HG03280 (cell line): ENCODE results near the gene KIAA0753.
A peak's percentile ranks its signal among the peaks of the same experiment; 100 is the strongest.
"Not testable (repeated sequence)": the region's sequence is repeated elsewhere in the genome, so short reads cannot be mapped to it uniquely, and the experiment has no call there.

ENCODE experiments used
- ATAC-seq: cut with Tn5 transposase; IDR thresholded peaks from one replicate; pipeline ENCODE4 v1.9.1; 2021; ENCODE audit warnings: mild to moderate bottlenecking, moderate library complexity; ENCODE audit not compliant: unreplicated experiment

Gene KIAA0753

DNA sequence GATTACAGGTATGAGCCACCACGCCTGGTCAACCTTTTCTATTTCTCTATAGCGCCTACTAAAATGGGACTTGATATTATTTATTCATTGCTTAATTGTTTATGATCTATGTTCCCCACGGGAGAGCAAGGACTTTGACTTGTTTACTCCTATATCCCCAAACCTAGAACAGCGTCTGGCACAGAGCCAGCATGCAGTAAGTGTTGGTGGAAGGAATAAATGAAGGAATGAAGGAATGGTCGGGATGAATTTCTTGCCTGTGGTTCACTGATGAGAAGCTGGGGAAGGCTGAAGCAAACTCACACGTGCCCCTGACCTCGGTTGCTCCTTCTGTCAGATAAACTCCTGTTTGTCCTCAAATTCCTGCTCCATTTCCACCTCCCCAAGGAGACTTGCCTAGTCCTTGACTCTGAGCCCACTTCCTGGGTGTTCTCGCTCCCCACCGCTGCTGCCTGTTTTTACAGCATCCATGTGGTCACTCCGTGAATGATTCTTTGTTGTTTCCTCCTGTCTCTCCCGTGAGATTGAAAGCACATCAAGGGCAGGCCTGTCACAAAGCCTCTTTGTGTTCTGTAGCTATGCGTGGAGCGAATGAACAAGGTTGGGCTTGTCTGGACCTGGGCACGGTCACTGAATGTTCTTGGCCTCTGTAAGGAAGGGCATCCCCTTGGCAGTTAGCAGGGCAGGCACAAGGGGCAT lies 28.4 kb upstream of the KIAA0753 start:
- ATAC-seq, result no peak

DNA sequence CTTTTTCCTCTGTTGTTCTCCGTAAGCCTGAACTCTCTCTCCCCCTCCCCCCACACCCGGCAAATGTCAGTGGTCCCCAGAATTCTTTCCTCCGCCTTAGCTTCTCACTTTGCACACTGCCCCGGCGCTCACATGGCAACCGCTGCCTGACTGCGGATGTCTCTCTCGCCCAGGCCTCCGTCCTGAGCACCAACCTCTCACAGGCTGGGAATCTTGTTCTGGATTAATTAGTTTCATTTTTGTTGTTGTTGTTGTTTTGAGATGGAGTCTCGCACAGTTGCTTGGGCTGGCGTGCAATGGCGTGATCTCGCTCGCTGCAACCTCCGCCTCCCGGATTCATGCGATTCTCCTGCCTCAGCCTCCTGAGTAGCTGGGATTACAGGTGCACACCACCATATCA lies 27.7 kb upstream of the KIAA0753 start:
- no peak for ATAC-seq

GRCh38 chr17:6667516-6667915 lies 27.0 kb upstream of the KIAA0753 start:
- ATAC-seq, result no peak

DNA sequence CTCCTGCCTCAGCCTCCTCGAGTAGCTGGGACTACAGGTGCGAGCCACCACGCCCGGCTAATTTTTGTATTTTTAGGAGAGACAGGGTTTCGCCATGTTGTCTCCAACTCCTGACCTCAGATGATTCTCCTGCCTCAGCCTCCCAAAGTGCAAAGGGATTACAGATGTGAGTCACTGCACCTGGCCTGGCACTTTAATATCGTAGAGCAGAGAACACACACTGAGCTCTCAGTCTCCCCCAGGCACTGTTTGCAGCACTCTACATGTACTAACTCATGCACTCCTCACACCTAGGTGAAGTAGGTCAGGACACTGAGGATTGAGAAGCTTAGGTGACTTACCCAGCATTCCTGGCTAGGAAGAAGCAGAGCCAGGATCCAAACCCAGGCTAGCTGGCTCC lies 26.0 kb upstream of the KIAA0753 start:
- no peak for ATAC-seq

DNA sequence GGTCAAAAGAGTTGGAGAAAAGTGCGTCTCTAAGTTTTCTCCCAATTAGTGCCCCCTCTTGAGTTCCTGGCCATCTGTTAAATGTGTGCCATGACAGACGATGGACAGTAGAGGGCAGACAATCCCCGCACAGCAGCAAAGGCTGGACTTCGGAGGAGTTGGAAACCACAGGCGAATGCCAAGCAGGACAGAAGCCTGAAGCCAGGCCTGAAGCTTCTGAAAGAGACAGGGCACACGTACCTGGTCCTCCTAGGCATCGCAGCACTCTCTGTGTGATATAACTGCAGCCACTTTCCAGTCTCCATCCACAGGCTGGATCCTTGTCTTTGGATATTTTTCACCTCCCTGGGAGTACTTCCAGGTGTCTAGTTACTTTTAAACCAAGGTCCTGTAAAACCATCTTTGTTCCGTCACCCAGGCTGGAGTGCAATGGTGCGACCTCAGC lies 25.6 kb upstream of the KIAA0753 start:
- ATAC-seq, result no peak

- ATAC-seq, result not testable (repeated sequence)
These were observed 22.7 kb upstream of the KIAA0753 start for GRCh38 chr17:6663200-6663599.

DNA sequence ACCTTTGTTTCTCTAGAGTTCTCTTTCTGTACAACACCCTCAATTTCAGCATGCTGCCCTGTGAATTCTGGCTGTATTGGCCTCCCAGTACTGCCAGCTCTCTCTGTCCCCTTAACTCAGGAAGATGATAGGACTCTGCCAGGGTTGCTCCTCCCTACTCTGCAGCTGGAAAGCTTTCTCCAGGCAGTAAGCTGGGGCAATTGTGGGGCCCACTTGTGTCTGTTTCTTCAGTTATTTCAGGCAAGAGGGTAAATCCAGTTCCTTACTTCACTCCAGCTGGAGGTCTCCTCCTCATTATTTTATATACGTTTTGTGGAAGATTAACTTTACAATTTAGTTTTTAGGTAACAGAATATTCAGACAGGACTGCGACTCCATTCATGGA lies 20.9 kb upstream of the KIAA0753 start:
- no peak for ATAC-seq

- no peak for ATAC-seq
These were observed 20.4 kb upstream of the KIAA0753 start for GRCh38 chr17:6660805-6661463.

DNA sequence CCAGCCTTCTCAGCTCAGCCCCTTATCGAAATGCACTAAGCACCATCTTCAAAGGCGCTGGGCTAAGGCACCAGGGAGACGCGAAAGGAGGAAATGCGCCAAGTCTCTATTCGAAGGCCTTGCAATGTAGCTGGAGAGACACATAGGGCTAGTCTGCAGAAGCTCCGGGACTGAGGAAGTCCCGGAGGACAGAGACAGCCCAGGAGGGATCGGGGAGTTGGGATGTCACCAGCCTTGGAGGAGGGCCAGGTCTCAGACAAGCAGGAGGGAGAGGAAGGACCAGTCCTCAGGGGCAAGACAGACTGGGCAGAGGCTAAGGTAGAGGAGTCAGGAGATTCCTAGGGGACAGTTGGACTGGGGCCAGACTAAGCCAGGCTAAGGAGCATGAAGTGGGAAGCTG lies 19.6 kb upstream of the KIAA0753 start:
- no peak for ATAC-seq

DNA sequence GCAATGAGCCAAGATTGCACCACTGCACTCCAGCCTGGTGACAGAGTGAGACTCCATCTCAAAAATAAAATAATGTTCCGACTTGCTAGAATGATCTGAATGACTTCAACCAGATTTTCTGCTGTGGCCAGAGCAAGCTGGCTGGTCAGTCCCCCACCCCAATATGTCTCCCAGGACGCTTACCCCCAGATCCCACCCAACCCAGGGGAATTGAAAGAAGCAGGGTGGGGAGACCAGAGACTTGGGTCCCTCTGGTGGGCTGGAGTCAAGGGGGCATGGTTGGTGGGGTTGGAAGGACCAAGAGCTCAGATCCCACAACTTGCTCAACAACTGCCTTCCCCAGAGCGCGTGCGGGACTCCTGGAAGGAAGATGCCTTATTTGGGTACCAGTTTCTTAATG lies 17.9 kb upstream of the KIAA0753 start:
- not testable (repeated sequence) for ATAC-seq

DNA sequence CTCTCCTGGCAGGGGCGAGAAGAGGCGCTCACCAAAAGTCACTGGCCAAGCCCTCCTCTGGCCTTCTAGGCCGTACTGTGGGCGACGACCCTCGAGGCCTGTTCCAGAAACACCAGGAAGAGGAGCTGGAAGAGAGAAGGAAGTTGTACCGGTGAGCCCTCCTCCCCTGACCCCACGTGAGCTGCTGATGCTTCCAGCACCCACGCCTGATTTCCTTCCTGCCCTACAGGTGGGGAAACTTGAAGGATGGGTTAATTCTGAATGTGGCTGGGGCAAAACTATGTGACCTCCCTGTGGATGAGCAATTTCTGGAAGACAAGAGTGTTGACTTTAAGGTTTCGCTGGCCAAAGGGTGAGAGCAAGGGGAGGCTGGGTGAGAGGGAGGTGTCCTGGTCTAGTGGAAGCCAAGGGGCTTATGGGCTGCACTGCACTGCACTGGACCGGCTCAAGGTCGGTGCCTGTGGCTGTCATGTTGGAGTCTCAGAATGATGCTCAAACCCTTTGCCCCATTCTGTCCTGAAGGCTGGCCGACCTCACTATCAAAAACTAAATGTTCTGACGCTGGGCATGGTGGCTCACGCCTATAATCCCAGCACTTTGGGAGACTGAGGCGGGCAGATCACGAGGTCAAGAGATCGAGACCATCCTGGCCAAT lies 17.2 kb upstream of the KIAA0753 start:
- ATAC-seq, result no peak

- not testable (repeated sequence) for ATAC-seq
These were observed 16.5 kb upstream of the KIAA0753 start for GRCh38 chr17:6656797-6657632.

GRCh38 chr17:6655732-6656361 lies 15.3 kb upstream of the KIAA0753 start:
- not testable (repeated sequence) for ATAC-seq

DNA sequence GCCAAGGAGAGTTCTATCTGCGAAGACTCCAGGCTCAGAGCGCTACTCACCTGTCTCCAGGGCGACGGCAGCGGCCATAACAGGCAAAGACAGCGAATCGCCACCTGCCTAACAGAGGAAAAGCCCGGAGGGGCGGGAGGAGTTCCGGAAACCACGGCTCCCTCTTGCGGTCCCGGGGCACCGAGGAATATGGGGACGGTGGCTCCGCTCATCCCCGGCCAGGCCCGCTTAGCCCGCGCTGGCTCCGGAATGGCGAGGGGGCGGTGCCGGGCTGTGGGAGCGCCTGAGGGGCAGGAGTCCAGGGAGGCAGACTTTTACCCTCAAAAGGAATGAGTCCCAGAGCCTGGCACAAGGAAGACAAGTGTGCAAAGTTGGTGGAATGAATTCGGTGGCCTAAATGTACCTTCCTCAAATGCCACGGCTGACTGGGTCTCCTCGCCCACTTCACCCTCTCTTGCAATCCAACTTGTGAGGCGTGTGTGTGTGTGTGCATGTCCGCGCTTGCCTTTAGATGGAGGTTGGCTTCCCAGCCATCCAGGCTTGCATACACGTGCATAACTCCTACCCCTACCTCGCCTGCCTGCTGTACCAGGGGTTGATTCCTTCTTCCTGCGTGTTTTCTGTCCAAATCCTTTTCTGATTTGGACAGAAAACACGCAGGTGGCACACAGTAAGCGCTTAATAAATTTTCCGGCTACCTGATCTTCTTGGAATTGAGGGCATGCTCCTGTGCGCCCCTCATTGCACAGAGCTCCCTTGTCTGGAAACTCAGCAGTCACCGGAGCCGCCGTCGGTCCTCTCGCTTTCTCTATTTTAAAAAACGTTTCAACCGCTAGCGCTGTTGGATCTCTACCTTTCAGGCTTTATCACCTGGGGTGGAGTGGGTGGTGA lies 14.6 kb upstream of the KIAA0753 start:
- ATAC-seq, result no peak

- peak; percentile 6 for ATAC-seq
These were observed 11.5 kb upstream of the KIAA0753 start for GRCh38 chr17:6651919-6652452.

DNA sequence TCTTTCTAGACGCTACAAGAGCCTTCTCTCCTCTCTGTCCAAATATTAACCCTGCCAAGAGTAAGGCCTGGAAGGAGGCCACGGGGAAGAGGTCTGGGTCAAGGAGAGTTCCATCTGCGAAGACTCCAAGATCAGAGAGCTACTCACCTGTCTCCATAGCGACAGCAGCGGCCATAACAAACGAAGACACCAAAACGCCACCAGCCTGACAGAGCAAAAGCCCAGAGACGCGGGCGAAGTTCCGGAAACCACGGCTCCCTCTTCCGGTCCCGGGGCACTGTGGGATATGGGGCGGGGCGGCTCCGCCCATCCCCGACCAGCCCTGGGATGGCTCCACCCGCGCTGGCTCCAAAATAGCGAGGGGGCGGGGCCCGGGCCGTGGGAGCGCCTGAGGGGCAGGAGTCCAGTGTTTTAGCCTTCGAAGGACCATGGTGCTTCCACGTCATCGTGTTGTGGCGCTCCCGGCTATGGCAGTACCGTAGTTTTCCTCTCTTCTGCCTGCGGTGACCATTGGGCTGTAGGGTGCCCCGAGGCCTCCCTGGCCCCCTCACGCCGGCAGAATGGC lies 10.9 kb upstream of the KIAA0753 start, which contains the start of the genes C17orf100 and MED31:
Gene C17orf100, plus strand, starts transcription at position 409 of the 565 bp plus-strand sequence. Its CDS starts 152 bp downstream, at position 561.
Gene MED31, minus strand, starts transcription at position 252 of the 565 bp plus-strand sequence. Its CDS starts 77 bp downstream, at position 175.
- peak; percentile 89 for ATAC-seq

DNA sequence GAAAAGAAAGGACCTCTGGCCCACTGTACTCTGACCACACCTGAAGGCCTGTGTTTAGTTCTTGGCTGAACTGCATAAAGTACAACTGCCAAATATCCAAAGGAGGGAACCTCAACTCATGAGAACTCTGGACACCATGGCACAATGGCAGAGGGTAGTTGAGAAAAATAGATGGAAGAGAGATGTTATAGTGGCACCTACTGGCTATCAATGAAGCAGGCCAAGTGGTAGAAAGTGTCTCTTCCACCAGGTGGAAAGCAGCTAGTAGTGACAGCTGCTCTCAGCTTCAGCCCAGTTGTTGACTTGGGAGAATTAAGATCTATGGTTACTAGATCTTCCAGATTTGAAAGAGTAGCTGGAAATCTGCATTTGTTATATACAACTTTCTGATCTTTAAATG lies 7.7 kb upstream of the KIAA0753 start:
- no peak for ATAC-seq

GRCh38 chr17:6643451-6644125 lies 3.1 kb upstream of the KIAA0753 start:
- ATAC-seq, result no peak
